ENCODE measurements around the gene MOBP.

MOBP gene

GRCh38 chr3:39499651-39500273, 32.3 kb downstream of the MOBP start:
- DNase-seq (ENCODE audit: low read depth): no peak

GRCh38 chr3:39501059-39501458, 33.6 kb downstream of the MOBP start:
- DNase-seq (ENCODE audit: low read depth): no peak

DNA sequence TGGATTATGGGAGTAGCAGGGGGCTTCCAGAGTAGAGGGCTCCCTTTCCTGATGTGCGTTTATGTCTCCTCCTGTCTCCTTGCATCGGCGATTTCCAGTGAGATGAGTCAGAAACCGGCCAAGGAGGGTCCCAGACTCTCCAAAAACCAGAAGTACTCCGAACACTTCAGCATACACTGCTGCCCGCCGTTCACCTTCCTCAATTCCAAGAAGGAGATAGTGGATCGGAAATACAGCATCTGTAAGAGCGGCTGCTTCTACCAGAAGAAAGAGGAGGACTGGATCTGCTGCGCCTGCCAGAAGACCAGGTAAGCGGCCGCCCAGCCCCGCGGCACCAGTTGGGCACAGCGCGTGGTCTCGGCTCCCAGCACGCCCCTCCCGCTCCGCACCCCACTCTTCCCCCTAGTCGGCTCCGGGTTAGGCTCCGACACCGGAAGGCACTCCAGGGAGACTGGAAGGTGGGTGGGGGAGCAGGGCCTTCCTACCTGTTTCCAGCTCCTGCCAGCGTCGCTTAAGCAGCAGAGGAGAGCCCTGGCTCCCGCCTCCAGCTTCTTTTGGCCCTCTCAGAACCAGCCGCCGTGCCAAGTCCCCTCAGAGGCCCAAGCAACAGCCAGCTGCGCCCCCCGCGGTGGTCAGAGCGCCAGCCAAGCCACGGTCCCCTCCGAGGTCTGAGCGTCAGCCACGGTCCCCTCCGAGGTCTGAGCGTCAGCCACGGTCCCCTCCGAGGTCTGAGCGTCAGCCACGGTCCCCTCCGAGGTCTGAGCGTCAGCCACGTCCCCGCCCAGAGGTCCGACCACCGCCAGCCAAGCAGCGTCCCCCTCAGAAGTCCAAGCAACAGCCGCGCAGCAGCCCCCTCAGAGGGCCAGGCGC, 34.7 kb downstream of the MOBP start:
- DNase-seq (ENCODE audit: low read depth): no peak

- DNase-seq (ENCODE audit: low read depth): no peak
Observed at GRCh38 chr3:39502838-39503145, 35.3 kb downstream of the MOBP start.

- DNase-seq (ENCODE audit: low read depth): no peak
Observed at GRCh38 chr3:39505866-39506742, 38.6 kb downstream of the MOBP start.

GRCh38 chr3:39506863-39507262, 39.4 kb downstream of the MOBP start:
- DNase-seq (ENCODE audit: low read depth): no peak

GRCh38 chr3:39513791-39514369, 46.4 kb downstream of the MOBP start:
- no peak for DNase-seq (ENCODE audit: low read depth)

GRCh38 chr3:39515681-39516441, 48.4 kb downstream of the MOBP start:
- DNase-seq (ENCODE audit: low read depth): no peak

GRCh38 chr3:39519103-39519502, 51.6 kb downstream of the MOBP start:
- DNase-seq (ENCODE audit: low read depth): no peak

- no peak for DNase-seq (ENCODE audit: low read depth)
Observed at GRCh38 chr3:39519554-39520288, 52.2 kb downstream of the MOBP start.

GRCh38 chr3:39521456-39521855, 54.0 kb downstream of the MOBP start:
- no peak for DNase-seq (ENCODE audit: low read depth)

GRCh38 chr3:39524107-39524506, 56.6 kb downstream of the MOBP start:
- no peak for DNase-seq (ENCODE audit: low read depth)

- DNase-seq (ENCODE audit: low read depth): no peak
Observed at GRCh38 chr3:39528844-39529243, 61.4 kb downstream of the MOBP start.

DNA sequence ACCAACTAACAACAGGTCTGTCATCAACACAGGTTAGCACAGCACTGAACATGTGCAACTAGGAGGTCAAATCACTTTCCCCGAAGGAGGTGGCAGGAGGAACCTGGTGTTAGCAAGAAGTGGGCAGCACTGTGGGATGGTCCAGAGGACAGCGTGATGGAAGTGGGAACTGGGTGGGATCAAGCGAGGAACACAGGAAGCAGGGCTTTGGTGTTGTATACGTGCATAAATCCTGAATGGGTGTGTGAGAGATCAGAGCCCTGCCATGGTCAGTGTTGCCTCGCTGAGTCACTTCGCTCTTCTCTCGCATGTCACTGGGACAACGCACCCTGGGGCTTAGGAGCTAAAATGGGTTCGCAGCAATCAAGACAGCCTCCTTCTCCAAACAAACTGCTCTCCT, 62.1 kb downstream of the MOBP start:
- no peak for DNase-seq (ENCODE audit: low read depth)

GRCh38 chr3:39531066-39531465, 63.6 kb downstream of the MOBP start:
- DNase-seq (ENCODE audit: low read depth): no peak

GRCh38 chr3:39531665-39532064, 64.2 kb downstream of the MOBP start:
- DNase-seq (ENCODE audit: low read depth): no peak

- DNase-seq (ENCODE audit: low read depth): no peak
Observed at GRCh38 chr3:39532777-39533176, 65.3 kb downstream of the MOBP start.

GRCh38 chr3:39533226-39533625, 65.7 kb downstream of the MOBP start:
- DNase-seq (ENCODE audit: low read depth): no peak

- no peak for DNase-seq (ENCODE audit: low read depth)
Observed at GRCh38 chr3:39540162-39540921, 72.9 kb downstream of the MOBP start.

- DNase-seq (ENCODE audit: low read depth): no peak
Observed at GRCh38 chr3:39541442-39541841, 74.0 kb downstream of the MOBP start.
